ENCODE results near the gene LBH.

LBH gene

DNA sequence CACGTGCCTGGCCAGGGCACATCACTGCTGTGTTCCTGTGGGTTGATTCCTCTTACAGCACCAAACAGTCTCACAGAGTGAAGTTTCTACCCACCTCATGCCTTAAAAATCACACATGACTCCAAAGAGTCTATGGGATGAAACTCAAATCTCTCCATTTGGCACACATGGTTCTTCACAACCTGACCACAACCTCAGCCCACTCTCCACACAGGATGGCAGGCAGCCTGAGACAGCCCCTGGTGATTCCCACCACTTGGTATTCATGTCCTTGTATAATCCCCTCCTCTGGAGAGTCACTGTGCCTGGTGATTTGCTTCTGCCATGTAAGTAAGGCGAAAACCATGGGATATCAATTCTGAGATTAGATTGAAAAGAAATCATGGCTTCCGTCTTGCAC lies 46.2 kb downstream of the LBH start:
- DNase-seq = no peak

- DNase-seq = no peak
Observed at GRCh38 chr2:30278419-30278818, 47.1 kb downstream of the LBH start.

- DNase-seq = no peak
Observed at GRCh38 chr2:30280596-30281434, 49.5 kb downstream of the LBH start.

DNA sequence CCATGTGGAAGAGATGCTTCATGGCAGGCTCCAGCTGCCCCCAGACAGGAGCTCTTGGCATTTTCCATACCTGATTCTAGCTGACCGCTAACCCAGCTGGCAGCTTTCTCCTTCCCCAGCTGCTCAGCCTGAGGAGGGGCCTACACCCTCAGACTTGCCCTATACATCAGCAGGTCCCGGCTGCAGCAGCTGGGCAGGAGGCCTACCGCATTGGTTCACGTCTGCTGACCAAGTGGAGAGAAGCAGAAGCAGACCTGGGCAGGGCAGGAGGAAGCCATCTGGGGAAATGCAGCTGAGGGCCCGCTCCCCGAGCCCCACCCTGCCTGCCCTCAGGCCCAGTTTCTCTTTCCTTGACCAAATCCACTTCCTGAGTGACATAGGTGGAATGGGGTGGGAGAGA lies 50.7 kb downstream of the LBH start:
- no peak for DNase-seq

GRCh38 chr2:30282721-30283120 lies 51.4 kb downstream of the LBH start:
- DNase-seq = no peak

DNA sequence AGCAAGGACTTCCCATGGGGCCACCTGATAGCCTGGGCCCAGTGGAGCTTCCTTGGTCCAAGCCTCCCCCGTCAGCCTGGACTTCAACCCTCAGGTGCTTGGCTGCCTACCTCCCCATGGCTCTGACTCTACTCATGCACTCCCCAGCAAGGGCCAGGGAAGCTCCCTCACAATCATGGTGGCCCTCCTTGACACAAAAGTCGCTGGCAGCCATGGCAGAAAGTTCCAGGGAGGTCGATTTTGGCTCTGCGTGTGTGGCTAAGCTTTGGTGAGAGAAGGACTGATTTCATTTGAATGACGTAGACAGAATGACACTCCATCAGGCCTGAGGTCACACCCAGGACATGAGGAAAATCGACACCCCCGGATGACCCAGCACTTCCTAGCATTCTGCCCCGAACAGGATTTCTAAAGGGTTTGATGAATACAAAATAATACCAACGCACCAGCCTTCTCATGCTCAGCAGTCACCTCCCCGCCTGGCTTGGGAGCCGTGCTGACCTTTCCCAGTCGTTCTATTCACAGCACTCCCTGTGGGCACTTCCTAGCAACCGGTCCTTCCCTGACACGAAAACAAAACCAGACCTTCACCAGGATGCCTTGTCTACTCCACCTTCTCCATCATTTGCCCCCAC lies 52.7 kb downstream of the LBH start:
- DNase-seq = no peak

DNA sequence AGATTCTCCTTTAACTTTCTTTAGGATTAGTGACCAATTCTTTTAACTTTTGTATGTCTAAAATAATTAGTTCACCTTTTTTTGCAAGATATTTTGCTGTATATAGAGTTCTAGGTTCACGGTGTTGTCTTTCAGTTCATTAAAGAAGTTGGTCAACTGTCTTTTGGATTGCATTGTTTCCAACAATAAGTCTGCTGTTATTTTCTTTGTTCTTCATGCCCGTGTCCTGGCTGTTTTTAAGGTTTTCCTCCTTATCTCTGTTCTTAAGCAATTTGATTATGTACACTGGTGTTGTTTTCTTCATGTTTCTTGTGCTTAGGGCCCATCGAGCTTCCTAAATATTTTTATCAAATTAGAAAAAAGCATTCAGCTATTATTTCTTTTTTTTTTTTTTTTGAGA lies 54.4 kb downstream of the LBH start:
- DNase-seq = no peak

DNA sequence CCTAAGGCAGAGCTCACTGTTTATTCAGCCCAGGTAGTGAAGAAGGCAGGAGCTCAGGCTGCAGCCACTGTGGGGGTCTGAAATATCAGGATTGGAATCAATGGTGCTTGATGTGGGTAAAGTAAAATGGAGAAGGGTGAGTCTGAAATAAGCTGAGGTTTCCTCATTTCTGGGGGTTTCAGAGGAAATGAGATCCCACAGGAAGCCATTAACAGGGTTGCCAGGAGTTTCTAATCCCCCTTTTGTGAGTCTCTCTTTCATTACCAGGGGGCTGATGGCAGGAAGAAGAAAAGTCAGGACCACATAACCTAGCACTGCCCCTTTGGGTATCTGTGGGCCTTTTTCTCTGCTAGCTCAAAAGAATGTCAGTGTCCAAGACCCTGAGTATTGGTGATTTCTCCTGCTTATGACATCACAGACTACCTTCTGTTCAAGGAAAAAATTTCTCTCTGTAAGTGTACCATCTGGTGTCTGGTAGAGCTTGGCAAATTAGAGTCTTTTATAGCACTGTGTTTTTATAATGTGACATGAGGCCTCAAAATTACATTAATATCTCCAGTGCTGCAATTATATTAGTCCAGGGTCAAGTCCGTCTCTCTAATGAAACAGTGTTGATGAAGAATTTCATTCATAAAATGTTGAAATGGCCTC lies 56.0 kb downstream of the LBH start:
- DNase-seq = no peak

DNA sequence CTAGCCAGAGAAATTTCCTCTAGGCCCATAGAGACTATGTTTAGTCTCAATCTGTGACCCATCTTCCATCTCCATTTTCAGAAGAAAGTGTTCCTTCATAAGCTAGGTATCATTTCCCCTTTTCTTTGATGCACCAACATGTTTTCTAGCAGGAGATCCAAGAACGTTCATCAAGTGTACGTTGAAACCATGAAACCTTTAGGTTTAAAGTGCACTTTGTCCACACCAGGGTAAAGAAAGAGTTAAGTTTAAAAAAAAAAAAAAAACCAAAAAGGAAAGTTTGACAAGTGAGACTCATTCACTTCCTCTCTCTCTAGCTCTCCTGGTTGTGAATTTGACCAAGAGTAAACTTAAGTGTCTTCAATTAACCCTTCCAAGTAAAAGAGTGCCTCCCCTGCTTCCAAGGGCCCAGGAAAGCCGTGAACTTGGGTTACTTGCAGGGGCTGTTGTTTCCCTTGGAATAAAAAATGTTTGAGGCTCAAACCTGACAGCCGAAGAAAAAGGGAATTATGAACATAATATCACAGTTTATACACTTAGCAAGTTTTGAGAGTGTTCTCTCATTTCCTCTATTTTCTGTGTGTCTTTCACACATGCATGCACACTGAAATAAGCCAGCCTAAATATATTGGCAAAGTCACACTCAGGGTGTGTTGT lies 56.7 kb downstream of the LBH start:
- no peak for DNase-seq

- no peak for DNase-seq
Observed at GRCh38 chr2:30288561-30288960, 57.2 kb downstream of the LBH start.

GRCh38 chr2:30293303-30293921 lies 62.1 kb downstream of the LBH start:
- DNase-seq = no peak

DNA sequence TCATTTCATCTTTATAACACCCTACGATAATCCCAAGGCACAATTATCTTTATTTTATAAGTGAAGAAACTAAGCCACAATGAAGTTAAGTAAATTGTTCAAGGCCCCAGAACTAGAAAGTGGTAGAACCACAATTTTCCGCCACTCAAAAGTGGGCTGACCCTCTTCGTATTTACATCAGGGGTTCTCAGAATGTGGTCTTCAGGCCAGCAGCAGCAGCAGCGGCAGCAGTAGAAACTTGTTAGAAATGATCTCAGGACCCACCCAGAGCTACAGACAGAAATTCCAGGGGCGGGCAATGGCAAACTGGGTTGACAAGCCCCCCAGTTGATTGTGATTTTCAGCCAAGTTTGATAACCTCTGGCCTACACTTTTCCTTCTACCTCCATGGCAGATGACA lies 62.8 kb downstream of the LBH start:
- DNase-seq = no peak

- DNase-seq = no peak
Observed at GRCh38 chr2:30296496-30296895, 65.2 kb downstream of the LBH start.

- DNase-seq = no peak
Observed at GRCh38 chr2:30298302-30298701, 67.0 kb downstream of the LBH start.

DNA sequence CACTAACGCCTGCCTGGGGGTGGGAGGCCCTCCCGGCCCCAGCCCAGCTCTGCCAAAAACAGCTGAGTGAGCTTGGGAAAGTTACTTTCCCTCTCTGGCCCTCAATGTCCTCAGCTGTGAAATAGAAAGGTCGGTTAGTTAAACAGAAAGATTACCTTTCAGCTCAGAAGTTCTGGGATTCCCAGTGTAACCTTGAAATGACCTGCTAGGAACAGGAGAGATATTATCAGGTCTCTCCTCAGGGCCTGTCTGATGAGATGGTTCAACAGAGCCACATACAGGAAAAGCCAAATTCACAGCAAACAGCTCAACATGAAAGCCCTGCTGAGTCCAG lies 68.8 kb downstream of the LBH start:
- no peak for DNase-seq

- DNase-seq = no peak
Observed at GRCh38 chr2:30300456-30301221, 69.3 kb downstream of the LBH start.

- DNase-seq = no peak
Observed at GRCh38 chr2:30301551-30301950, 70.2 kb downstream of the LBH start.

GRCh38 chr2:30302566-30302965 lies 71.2 kb downstream of the LBH start:
- DNase-seq = no peak

- no peak for DNase-seq
Observed at GRCh38 chr2:30303095-30303494, 71.8 kb downstream of the LBH start.

- no peak for DNase-seq
Observed at GRCh38 chr2:30305235-30305634, 73.9 kb downstream of the LBH start.

- DNase-seq = no peak
Observed at GRCh38 chr2:30306522-30306921, 75.2 kb downstream of the LBH start.

DNA sequence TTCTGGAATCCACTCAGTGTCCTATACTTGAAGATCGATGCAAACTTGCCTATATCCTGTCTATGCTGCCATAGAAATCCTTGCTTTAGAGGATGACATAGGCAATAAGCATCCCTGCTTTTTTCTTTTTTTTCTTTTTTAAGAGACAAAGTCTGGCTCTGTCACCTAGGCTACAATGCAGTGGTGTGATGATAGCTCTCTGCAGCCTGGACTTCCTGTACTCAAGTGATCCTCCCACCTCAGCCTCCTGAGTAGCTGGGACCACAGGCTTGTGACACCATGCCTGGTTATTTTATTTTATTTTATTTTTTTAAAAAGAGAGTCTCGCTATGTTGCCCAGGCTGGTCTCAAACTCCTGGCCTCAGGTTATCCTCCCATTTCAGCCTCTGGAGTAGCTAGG lies 76.9 kb downstream of the LBH start:
- no peak for DNase-seq

All from activated CD4-positive, alpha-beta T cell treated with anti-CD3 and anti-CD28 coated beads, Interleukin-2, amount 50 U/mL, for 4 hours (primary cell).